Brain microvascular endothelial cell (primary cell): ENCODE results near the gene TBC1D1.

Experiments used
- DNase-seq: peaks from one replicate; pipeline ENCODE4 v3.0.0-alpha.2; 2020
- H3K27ac ChIP-seq: fragments of 250-450 bp; sonication (Bioruptor Pico); 2 replicates; pipeline ENCODE4 v1.5.1; 2020; ENCODE audit warnings: mild to moderate bottlenecking, moderate library complexity
- H3K27me3 ChIP-seq: fragments of 250-450 bp; sonication (Bioruptor Pico); replicated peaks from 2 replicates; pipeline ENCODE4 v1.5.1; 2020; ENCODE audit warnings: mild to moderate bottlenecking
- H3K36me3 ChIP-seq: fragments of 250-450 bp; sonication (Bioruptor Pico); replicated peaks from 2 replicates; pipeline ENCODE4 v1.5.1; 2020; ENCODE audit warnings: mild to moderate bottlenecking
- H3K4me3 ChIP-seq: 2 replicates; pipeline ENCODE4 v1.5.1; 2011; ENCODE audit warnings: low read depth, mild to moderate bottlenecking, control low read depth, low read length, moderate library complexity
- in situ Hi-C: cut with HindIII; loops from 2 replicates; pipeline ENCODE4 v1.10.0; 2017; ENCODE audit warnings: low sequenced_read_pairs, low pct_ligation_motif_present
- TF ChIP-seq, protein P1 (sequence below): IDR thresholded peaks from 2 replicates; pipeline ENCODE4 v1.5.1; 2011; ENCODE audit warnings: low read depth, mild to moderate bottlenecking, moderate library complexity, low read length, control low read depth, inconsistent platforms; ENCODE audit errors: missing control alignments

TBC1D1 gene

GRCh38 chr4:37890801-37891259 is at the start of gene TBC1D1:
Gene TBC1D1, plus strand, starts transcription at chr4:37891084. Its CDS starts 11,012 bp downstream, at chr4:37902096.
- no peak within 1 kb of the TSS for H3K27ac ChIP-seq
- no peaks in the 10 kb centered on the region for H3K27me3 ChIP-seq
- DNase-seq = no peak
- TF ChIP-seq, protein P1, sequence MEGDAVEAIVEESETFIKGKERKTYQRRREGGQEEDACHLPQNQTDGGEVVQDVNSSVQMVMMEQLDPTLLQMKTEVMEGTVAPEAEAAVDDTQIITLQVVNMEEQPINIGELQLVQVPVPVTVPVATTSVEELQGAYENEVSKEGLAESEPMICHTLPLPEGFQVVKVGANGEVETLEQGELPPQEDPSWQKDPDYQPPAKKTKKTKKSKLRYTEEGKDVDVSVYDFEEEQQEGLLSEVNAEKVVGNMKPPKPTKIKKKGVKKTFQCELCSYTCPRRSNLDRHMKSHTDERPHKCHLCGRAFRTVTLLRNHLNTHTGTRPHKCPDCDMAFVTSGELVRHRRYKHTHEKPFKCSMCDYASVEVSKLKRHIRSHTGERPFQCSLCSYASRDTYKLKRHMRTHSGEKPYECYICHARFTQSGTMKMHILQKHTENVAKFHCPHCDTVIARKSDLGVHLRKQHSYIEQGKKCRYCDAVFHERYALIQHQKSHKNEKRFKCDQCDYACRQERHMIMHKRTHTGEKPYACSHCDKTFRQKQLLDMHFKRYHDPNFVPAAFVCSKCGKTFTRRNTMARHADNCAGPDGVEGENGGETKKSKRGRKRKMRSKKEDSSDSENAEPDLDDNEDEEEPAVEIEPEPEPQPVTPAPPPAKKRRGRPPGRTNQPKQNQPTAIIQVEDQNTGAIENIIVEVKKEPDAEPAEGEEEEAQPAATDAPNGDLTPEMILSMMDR = no peak
- H3K4me3 ChIP-seq = peak within 1 kb of the TSS; percentile 62
- H3K36me3 ChIP-seq = no peaks in the 10 kb centered on the region
- in situ Hi-C loops = no loop called here

GRCh38 chr4:37844204-37844603 is 46.7 kb upstream of the TBC1D1 start:
- DNase-seq = no peak
- H3K27ac ChIP-seq = no peak overlapping the region
- H3K4me3 ChIP-seq = no peak overlapping the region
- TF ChIP-seq, protein P1 = no peak
- no peaks in the 10 kb centered on the region for H3K27me3 ChIP-seq
- H3K36me3 ChIP-seq = peaks cover 65% of the 10 kb centered on the region
- in situ Hi-C loops = no loop called here

GRCh38 chr4:37845201-37845600 is 45.7 kb upstream of the TBC1D1 start:
- H3K27ac ChIP-seq = no peak overlapping the region
- no peaks in the 10 kb centered on the region for H3K27me3 ChIP-seq
- TF ChIP-seq, protein P1 = no peak
- no peak overlapping the region for H3K4me3 ChIP-seq
- in situ Hi-C loops = no loop called here
- H3K36me3 ChIP-seq = peaks cover 60% of the 10 kb centered on the region
- DNase-seq = no peak

DNA sequence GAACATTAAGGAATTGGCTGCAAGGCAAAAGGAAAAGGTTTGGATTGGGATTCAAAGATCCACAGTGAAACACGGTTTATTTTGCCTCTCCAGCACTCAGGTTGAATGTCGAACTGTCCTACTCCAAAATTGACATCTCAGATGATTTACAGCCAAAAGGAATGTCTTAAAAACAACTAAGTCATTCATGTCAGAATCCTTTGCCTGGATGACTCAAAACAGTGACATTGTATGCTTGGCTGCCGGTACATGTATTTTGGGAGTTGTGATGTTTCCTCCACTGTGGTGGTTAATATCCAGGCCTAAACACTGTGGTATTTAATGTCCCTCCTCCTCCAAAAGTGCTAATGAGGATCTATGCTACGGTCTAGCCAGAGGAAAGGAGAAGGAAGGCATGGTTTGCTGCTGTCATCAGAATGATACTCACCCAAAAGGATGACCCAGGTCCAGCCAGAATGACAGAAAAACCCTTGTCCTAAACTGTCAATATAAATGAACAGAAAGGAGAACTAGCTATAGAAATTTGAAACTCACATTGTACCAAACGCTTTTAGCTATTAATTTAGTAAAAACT is 43.5 kb upstream of the TBC1D1 start:
- no peak for DNase-seq
- Histone ChIP-seq H3K4me3 (no peak overlapping the region), H3K27me3 (no peaks in the 10 kb centered on the region), H3K27ac (no peak overlapping the region), H3K36me3 (peaks cover 59% of the 10 kb centered on the region)
- TF ChIP-seq, protein P1 = no peak
- in situ Hi-C loops = no loop called here

- in situ Hi-C loops = no loop called here
- no peak overlapping the region for H3K27ac ChIP-seq
- no peak for DNase-seq
- TF ChIP-seq, protein P1 = no peak
- H3K36me3 ChIP-seq = peaks cover 46% of the 10 kb centered on the region
- H3K4me3 ChIP-seq = no peak overlapping the region
- no peaks in the 10 kb centered on the region for H3K27me3 ChIP-seq
Observed at GRCh38 chr4:37852376-37852775, 38.5 kb upstream of the TBC1D1 start.

GRCh38 chr4:37858112-37858511 is 32.8 kb upstream of the TBC1D1 start:
- Histone ChIP-seq H3K4me3 (no peak overlapping the region), H3K36me3 (peaks cover 31% of the 10 kb centered on the region), H3K27me3 (no peaks in the 10 kb centered on the region), H3K27ac (no peak overlapping the region)
- DNase-seq = no peak
- TF ChIP-seq, protein P1 = no peak
- in situ Hi-C loops = no loop called here
